Ureter (tissue), 1 donor: Measurements from ENCODE around the gene ANKMY2. TPM values are rescaled to one million over a fixed set of nuclear protein-coding genes. Genes with fewer than 3 reads are reported as not detected.

Experiments used
- DNase-seq: peaks from one replicate; pipeline ENCODE4 v3.0.0-alpha.2; 2020; ENCODE audit warnings: low spot score
- total RNA-seq: library from RNA; stranded (reverse); gene quantifications from one replicate; pipeline ENCODE4 v1.2.4, GENCODE V29; 2023
- donor health status: DM: yes; HTN: yes; CAD: no.

ANKMY2 gene
- total RNA-seq, 1 donor from 2014 or later = 25.1 TPM

DNA sequence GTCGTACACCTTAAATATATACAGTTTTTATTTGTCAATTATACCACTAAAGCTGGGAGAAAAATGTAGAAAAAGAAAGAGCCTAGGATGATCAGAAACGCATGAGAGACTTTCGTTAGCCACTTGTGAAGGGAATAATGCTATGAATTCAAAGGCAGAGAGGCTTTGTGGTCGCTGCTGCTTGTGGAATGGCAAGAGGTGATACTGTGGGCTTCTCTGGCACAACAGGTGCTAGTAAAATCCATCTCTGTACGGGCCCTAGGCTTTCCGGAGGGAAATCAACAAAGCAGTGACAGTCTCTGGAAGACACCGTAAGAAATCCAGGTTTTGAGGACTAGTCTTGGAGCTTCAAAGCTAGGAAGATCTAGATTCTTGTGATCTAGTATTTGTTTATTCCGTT, 66.3 kb downstream of the ANKMY2 start:
- no peak for DNase-seq

- no peak for DNase-seq
Observed at GRCh38 chr7:16571941-16572340, 73.6 kb downstream of the ANKMY2 start.

DNA sequence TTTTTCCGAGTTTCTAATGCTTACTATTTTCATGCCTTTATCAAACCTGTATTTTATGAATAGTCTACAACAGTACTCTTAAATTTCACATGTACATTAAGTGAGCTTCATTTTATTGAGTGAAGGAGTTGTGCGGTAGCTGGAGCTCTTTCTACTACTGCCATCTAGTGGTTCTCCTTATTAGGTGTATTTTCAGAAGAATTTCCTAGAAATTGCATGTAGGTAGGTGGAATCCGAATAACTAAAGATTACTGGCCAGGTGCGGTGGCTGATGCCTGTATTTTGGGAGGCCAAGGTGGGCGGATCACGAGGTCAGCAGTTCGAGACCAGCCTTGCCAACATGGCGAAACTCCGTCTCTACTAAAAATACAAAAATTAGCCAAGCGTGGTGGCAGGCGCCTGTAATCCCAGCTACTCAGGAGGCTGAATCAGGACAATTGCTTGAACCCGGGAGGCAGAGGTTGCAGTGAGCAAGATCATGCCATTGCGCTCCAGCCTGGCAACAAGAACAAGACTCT, 80.6 kb downstream of the ANKMY2 start:
- DNase-seq = no peak

DNA sequence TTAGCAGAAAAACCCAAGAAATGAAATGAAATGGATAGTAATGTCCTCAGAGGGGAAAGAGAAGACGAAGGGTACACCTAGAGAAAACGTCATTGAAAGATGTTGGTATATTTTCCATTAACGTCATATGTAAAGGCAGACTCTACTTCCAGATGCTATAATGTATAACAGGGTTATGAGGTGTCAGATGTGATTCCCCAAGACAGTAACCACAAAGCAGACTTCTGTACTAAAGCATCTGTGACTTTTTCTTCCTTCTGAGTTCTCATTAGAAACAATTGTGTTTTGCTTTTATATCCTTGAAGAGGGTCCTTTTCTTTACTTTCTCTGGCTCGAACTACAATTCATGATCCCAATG, 81.6 kb downstream of the ANKMY2 start:
- no peak for DNase-seq

- no peak for DNase-seq
Observed at GRCh38 chr7:16563281-16564022, 82.1 kb downstream of the ANKMY2 start.

- no peak for DNase-seq
Observed at GRCh38 chr7:16562456-16563220, 82.9 kb downstream of the ANKMY2 start.

DNA sequence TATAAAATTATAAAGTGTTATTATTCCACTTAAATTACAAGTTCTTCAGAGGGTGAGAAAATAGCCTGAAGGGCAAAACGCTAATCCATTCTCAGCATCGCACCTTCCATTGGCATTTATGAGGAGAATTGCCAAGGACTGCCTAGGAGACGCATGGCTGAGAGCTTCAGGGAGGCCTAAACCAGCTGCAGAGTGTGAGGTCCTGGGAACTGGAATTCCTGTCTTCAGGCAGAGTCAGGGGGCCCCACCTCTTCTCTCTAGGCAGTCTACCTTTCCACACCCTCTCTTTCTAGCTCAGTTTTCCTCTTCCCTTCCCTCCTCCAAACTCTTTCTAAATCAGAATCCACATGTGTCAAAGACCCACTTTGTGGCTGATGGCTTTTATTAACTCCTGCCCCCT, 83.6 kb downstream of the ANKMY2 start:
- no peak for DNase-seq

GRCh38 chr7:16559497-16560179, 85.9 kb downstream of the ANKMY2 start:
- no peak for DNase-seq

DNA sequence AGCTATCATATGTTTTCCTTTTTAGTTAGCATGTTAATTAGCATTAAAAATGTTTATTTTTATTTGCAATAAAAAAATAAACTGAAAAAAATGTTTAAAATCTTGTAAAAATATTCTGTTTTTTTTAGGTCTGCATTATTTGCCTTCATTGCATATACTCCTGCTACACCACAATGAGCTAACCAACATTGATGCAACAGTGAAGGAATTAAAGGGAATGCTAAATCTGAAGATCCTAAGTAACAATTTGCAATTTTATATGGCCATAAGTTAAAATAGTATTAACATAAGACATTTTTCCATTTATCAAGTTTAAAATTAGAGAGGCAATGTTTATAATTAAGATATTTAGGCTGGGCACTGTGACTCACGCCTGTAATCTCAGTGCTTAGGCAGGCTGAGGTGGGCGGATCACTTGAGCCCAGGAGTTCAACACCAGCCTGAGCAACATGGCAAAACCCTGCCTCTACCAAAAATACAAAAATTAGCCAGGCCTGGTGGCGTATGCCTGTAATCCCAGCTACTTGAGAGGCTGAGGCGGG, 86.7 kb downstream of the ANKMY2 start:
- DNase-seq = no peak

DNA sequence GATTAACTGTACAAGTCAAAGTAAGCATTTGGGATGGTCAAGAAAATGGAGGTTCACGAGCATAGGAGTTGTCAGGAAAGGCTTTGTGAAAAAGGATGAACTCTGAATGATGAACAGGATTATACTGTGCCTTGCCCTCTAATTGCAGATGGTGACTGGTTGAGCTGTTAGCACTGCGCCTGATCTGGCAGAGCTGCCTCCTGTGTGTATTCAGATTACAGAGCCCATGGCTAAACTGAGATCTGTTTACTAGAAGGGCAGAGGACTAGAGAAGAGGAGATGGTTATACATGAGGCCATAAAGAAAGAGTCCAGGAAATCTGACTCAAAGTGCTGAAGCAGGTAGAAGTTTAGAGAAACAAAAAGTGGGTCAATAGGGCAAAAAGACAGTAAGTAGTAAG, 89.2 kb downstream of the ANKMY2 start:
- no peak for DNase-seq

DNA sequence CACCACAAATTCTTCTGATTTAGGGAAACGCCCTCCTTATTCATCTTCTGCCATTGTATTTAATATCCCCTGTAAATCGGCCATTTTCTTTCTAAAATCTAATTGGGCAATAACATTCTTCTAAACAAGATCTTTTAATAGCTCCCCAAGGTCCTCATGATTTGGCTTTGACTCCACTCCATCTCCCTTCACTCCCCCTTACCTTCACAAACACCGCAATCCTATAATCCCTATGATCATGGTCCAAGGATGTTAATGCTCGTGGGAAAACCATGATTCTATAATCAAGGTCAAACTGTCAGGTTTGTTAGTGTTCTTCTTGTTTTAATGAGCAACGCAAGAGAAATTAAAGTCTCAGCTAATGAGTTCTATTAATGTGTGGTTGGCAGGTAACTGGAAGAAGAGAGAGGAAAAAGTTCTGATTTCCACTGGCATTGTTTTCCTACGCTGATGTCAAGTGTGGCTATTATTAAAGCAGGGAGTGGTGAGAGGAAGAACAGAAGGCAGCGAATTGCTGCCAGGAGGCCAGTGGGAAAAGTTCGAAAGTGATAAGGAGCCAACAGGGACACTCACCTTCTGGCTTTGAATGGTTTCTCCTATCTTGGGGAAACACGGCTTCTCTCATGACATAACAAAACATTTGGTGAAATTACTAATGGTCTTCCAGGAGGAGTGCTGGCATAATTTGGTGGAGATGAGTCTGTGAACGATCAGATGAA, 90.9 kb downstream of the ANKMY2 start:
- DNase-seq = no peak

DNA sequence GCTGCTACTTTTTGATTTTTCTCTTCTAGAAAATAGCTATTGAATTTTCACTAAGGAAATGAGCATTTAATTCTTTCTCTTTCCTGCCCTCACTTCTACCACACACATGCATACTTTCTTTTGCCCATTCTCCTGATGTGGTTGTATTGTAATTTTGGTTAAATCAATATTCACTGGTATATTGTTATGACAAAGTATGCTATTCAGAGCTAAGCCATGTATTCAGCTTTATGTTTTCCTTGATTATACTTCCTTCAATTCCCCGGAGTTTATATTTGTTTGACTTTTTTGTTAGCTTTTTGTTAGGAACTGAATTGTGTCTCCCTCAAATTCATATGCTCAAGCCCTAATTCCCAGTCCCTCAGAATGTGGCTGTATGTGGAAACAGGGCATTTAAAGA, 94.9 kb downstream of the ANKMY2 start:
- DNase-seq = no peak

Other genes with a start within 250 kb of the ANKMY2 start
- gene CRPPA, start 224.2 kb downstream of the ANKMY2 start, total RNA-seq = 3.6 TPM
- not detected for gene SOSTDC1, start 180.0 kb downstream of the ANKMY2 start, total RNA-seq
- not detected for gene LRRC72, start 118.9 kb downstream of the ANKMY2 start, total RNA-seq
- 96.3 TPM for gene BZW2, start 427 bp upstream of the ANKMY2 start, total RNA-seq
- 50.2 TPM for gene TSPAN13, start 108.0 kb upstream of the ANKMY2 start, total RNA-seq
- 216 TPM for gene AGR2, start 159.2 kb upstream of the ANKMY2 start, total RNA-seq
- gene AGR3, start 236.2 kb upstream of the ANKMY2 start, total RNA-seq = 8.7 TPM